ENCODE results near the gene PFN3. TPM values are rescaled to one million over a fixed set of nuclear protein-coding genes. Genes with fewer than 3 reads are reported as not detected.

PFN3 gene
- total RNA-seq, 1 donor from 2014 or later: not detected

DNA sequence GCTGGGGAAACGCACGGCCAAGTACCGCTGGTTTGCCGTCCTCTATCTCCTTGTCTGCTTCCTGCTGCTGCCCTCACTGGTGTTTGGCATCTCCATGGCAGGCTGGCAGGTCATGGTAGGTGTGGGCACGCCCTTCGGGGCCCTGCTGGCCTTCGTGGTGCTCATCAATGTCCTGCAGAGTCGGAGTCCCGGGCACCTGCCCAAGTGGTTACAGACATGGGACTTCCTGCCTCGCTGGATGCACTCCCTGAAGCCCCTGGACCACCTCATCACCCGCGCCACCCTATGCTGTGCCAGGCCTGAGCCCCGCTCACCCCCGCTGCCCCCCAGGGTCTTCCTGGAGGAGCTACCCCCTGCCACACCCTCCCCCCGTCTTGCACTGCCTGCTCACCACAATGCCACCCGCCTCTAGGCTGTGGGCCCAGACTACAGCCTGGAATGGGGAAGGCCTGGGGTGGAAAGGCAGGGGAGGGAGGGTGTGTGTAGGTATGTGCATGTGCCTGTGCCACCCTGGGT is 2.5 kb downstream of the PFN3 start:
- DNase-seq: no peak

DNA sequence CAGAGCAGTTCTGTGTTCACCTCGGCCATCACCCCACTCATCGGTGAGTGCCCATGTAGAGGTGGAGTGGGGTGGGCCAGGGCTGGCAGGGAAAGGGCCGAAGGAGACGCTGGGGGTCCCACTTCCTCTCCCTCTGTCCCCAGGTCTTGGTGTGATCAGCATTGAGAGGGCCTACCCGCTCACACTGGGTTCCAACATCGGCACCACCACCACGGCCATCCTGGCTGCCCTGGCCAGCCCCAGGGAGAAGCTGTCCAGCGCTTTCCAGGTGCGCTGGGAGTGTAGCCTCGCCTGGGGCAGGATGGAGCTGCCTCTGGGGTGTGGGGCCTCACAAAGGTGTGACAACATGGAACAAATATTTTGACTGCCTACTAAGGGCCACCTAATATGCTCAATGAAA is 3.7 kb downstream of the PFN3 start:
- TF ChIP-seq, protein P1, sequence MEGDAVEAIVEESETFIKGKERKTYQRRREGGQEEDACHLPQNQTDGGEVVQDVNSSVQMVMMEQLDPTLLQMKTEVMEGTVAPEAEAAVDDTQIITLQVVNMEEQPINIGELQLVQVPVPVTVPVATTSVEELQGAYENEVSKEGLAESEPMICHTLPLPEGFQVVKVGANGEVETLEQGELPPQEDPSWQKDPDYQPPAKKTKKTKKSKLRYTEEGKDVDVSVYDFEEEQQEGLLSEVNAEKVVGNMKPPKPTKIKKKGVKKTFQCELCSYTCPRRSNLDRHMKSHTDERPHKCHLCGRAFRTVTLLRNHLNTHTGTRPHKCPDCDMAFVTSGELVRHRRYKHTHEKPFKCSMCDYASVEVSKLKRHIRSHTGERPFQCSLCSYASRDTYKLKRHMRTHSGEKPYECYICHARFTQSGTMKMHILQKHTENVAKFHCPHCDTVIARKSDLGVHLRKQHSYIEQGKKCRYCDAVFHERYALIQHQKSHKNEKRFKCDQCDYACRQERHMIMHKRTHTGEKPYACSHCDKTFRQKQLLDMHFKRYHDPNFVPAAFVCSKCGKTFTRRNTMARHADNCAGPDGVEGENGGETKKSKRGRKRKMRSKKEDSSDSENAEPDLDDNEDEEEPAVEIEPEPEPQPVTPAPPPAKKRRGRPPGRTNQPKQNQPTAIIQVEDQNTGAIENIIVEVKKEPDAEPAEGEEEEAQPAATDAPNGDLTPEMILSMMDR (IDR thresholded peaks at IDR 0.05): no peak
- intact Hi-C loops (cut with DNase I): no loop called here
- H3K4me1 ChIP-seq: peaks cover 6% of the 10 kb centered on the region
- no peaks in the 10 kb centered on the region for H3K9me3 ChIP-seq
- no peak overlapping the region for H3K27ac ChIP-seq
- no peak for ATAC-seq
- no peak for DNase-seq
- H3K27me3 ChIP-seq (ENCODE audit: low read depth): peaks cover 51% of the 10 kb centered on the region
- no peak overlapping the region for H3K4me3 ChIP-seq
- H3K36me3 ChIP-seq: no peaks in the 10 kb centered on the region

More for the DNA sequence above, 2.5 kb downstream of the PFN3 start:
- peaks cover 14% of the 10 kb centered on the region for H3K4me1 ChIP-seq
- intact Hi-C loops (cut with DNase I): no loop called here
- no peaks in the 10 kb centered on the region for H3K36me3 ChIP-seq
- no peaks in the 10 kb centered on the region for H3K9me3 ChIP-seq
- TF ChIP-seq, protein P1 (IDR thresholded peaks at IDR 0.05): no peak
- ATAC-seq: no peak
- no peak overlapping the region for H3K4me3 ChIP-seq
- no peak overlapping the region for H3K27ac ChIP-seq
- H3K27me3 ChIP-seq (ENCODE audit: low read depth): peaks cover 62% of the 10 kb centered on the region

DNA sequence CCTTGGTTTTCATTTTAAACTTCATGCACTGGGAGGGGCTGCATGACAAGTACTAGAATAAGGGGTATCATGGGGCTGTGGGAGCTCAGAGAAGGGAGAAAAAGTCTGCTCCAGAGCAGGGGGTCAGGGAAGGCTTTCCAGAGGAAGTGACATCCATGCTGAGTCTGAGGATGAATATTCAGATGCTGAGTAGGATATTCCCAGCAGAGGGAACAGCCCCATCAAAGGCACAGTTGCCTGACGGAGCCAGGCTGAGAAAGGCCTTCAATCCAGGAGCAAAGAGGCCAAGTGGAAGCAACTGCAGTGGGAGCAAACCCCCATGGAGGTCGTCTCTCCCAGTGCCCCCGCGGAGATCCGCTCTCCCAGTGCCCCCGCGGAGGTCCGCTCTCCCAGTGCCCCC is 4.4 kb downstream of the PFN3 start:
- ATAC-seq (no peak), DNase-seq (no peak)
- Histone ChIP-seq H3K27me3 (ENCODE audit: low read depth) (peaks cover 43% of the 10 kb centered on the region), H3K4me3 (no peak overlapping the region), H3K27ac (no peak overlapping the region), H3K9me3 (no peaks in the 10 kb centered on the region), H3K4me1 (peaks cover 6% of the 10 kb centered on the region), H3K36me3 (no peaks in the 10 kb centered on the region)
- TF ChIP-seq, protein P1 (IDR thresholded peaks at IDR 0.05): no peak
- intact Hi-C loops (cut with DNase I): no loop called here

DNA sequence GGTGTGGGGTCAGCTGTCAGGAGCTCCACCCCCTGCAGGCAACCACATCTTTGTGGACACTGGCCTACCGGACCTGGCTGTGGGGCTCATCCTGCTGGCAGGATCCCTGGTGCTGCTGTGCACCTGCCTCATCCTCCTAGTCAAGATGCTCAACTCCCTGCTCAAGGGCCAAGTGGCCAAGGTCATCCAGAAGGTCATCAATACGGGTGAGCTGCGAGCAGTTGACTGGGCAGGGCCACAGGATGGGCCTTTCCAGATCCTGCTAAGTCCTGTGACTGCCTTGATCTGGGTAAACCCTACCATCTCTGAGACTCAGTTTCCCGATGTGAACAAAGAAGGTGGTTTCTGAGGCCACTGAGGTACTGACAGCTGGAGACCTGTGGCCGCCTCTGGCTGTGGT is 6.5 kb downstream of the PFN3 start:
- Histone ChIP-seq H3K9me3 (no peaks in the 10 kb centered on the region), H3K27ac (no peak overlapping the region), H3K36me3 (no peaks in the 10 kb centered on the region), H3K27me3 (ENCODE audit: low read depth) (peaks cover 23% of the 10 kb centered on the region), H3K4me1 (peaks cover 11% of the 10 kb centered on the region), H3K4me3 (no peak overlapping the region)
- ATAC-seq: no peak
- no peak for DNase-seq
- intact Hi-C loops (cut with DNase I): no loop called here
- TF ChIP-seq, protein P1 (IDR thresholded peaks at IDR 0.05): no peak

DNA sequence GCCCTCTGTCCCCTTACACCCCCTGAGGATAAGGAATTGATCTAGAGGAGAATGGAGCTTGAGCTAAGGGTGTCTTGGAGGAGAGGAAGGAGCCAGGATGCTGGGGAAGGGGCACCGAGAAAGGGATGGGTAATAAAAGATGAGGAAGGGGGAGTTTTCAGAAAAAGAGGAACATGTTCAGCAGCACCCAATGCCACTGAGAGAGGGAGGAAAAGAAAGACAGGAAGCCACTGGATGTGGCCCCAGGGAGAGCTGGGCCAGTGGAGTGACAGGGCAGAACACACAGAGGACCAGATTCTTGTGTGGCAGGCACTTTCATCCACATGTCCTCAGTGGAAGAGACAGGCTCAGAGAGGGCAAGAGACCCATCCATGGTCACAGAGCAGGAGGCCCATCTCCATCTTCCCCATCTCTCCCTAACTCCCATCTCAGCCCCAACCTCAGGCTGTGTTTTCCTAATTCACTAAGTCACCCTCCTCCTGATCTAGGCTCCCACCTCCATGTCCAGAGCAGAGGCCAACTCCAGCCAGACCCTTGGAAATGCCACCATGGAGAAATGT is 7.2 kb downstream of the PFN3 start:
- intact Hi-C loops (cut with DNase I): no loop called here
- DNase-seq (no peak), ATAC-seq (no peak)
- Histone ChIP-seq H3K27me3 (ENCODE audit: low read depth) (peaks cover 17% of the 10 kb centered on the region), H3K4me3 (no peak overlapping the region), H3K36me3 (no peaks in the 10 kb centered on the region), H3K9me3 (no peaks in the 10 kb centered on the region), H3K4me1 (peaks cover 18% of the 10 kb centered on the region), H3K27ac (no peak overlapping the region)
- TF ChIP-seq, protein P1 (IDR thresholded peaks at IDR 0.05): no peak
